GM12878 (cell line): Measurements from ENCODE around the gene MORC3. TPM values are rescaled to one million over a fixed set of nuclear protein-coding genes. Genes with fewer than 3 reads are reported as not detected.

ENCODE experiments used
- ATF3 ChIP-seq: IDR thresholded peaks from 2 replicates; pipeline ENCODE4 v1.6.1; 2011; ENCODE audit warnings: low read depth, mild to moderate bottlenecking, low read length, moderate library complexity, borderline replicate concordance; ENCODE audit errors: extremely low read depth
- CBFB ChIP-seq: IDR thresholded peaks from 2 replicates; pipeline ENCODE4 v1.6.1; 2016; ENCODE audit warnings: antibody characterized with exemption, low read depth
- E4F1 ChIP-seq: fragments of 450-650 bp; IDR thresholded peaks from 2 replicates; pipeline ENCODE4 v1.6.1; 2018; ENCODE audit warnings: borderline replicate concordance, mild to moderate bottlenecking; ENCODE audit not compliant: partially characterized antibody
- ESRRA ChIP-seq: IDR thresholded peaks from 2 replicates; pipeline ENCODE4 v1.6.1; 2012; ENCODE audit warnings: mild to moderate bottlenecking, low read length, improper control_type of control experiment
- GABPA ChIP-seq: IDR thresholded peaks from 2 replicates; pipeline ENCODE4 v1.6.1; 2014; ENCODE audit warnings: antibody characterized with exemption, low read depth, mild to moderate bottlenecking, inconsistent platforms
- KDM1A ChIP-seq: fragments of 200-600 bp; sonication (generic); IDR thresholded peaks from 2 replicates; pipeline ENCODE4 v1.6.1; 2016; ENCODE audit warnings: borderline replicate concordance
- MYB ChIP-seq: fragments of 150-350 bp; IDR thresholded peaks from 2 replicates; pipeline ENCODE4 v1.6.1; 2014; ENCODE audit warnings: mild to moderate bottlenecking, low read depth, low read length, borderline replicate concordance
- NFXL1 ChIP-seq: fragments of 450-650 bp; IDR thresholded peaks from 2 replicates; pipeline ENCODE4 v1.6.1; 2017; ENCODE audit warnings: antibody characterized with exemption, mild to moderate bottlenecking, borderline replicate concordance
- NKRF ChIP-seq: fragments of 450-650 bp; conservative IDR thresholded peaks from 2 replicates; pipeline ENCODE4 v1.6.1; 2017; ENCODE audit warnings: mild to moderate bottlenecking, moderate library complexity
- NR2F1 ChIP-seq: fragments of 450-650 bp; conservative IDR thresholded peaks from 2 replicates; pipeline ENCODE4 v1.6.1; 2017; ENCODE audit warnings: mild to moderate bottlenecking
- SKIL ChIP-seq: fragments of 450-650 bp; IDR thresholded peaks from 2 replicates; pipeline ENCODE4 v1.6.1; 2017; ENCODE audit warnings: mild to moderate bottlenecking, low read depth, inconsistent platforms; ENCODE audit not compliant: poor library complexity, severe bottlenecking
- SMAD5 ChIP-seq: IDR thresholded peaks from 2 replicates; pipeline ENCODE4 v1.6.1; 2016; ENCODE audit warnings: antibody characterized with exemption, low read depth
- SREBF1 ChIP-seq: IDR thresholded peaks from 2 replicates; pipeline ENCODE4 v1.6.1; 2012; ENCODE audit warnings: mild to moderate bottlenecking, low read length
- SRF ChIP-seq, 2 experiments: IDR thresholded peaks; 2 replicates each; pipeline ENCODE4 v1.6.1; 2011; ENCODE audit warnings: low read depth in 2 of 2, low read length in 2 of 2, mild to moderate bottlenecking in 1 of 2, moderate library complexity in 1 of 2
- YY1 ChIP-seq: IDR thresholded peaks from 2 replicates; pipeline ENCODE4 v1.6.1; 2011; ENCODE audit warnings: low read depth, mild to moderate bottlenecking, low read length
- ZBTB4 ChIP-seq: fragments of 450-650 bp; formaldehyde crosslinking; IDR thresholded peaks from 2 replicates; pipeline ENCODE4 v1.4.0; 2022; ENCODE audit warnings: mild to moderate bottlenecking, moderate library complexity
- polyA plus RNA-seq, 11 experiments: library from polyadenylated mRNA; depleted of rRNA in 4 of 11; unstranded in 6 of 11; stranded (reverse) in 5 of 11; fragments of >200 nt; fragmentation: Nextera tagmentation in 4 of 11; fragmentation: Illumina TruSeq in 1 of 11; extraction: Ambion mirVana in 4 of 11; extraction: Trizol in 1 of 11; gene quantifications; 1 replicate in 1 of 11; 2 replicates in 10 of 11; pipeline versions ENCODE4 v1.2.1 to v1.2.3, GENCODE V29; 2011 to 2016; ENCODE audit warnings: inconsistent platforms in 2 of 11, missing spikeins in 2 of 11, low read depth in 1 of 11
- total RNA-seq, 4 experiments: library from RNA; depleted of rRNA in 3 of 4; stranded (reverse); fragments of >200 nt in 3 of 4; fragmentation: Illumina TruSeq in 1 of 4; extraction: Trizol in 1 of 4; gene quantifications; 2 replicates each; pipeline versions ENCODE4 v1.2.1 to v1.2.3, GENCODE V29; 2013 to 2021

MORC3 gene
- total and polyA plus RNA-seq, 10 of the 15 experiments (the other 5 are each of a cell fraction or from before 2014, with no cell fraction given) = 5.5 to 29.9 (median 16.3) TPM

GRCh38 chr21:36320421-36321324, 676 bp downstream of the MORC3 start (continued):
- TF ChIP-seq SRF (IDR thresholded peaks at IDR 0.05; ENCODE audit: low read depth in 2 of 2, low read length in 2 of 2) (no peak), ATF3 (no peak), NKRF (peak; percentile 67), MYB (no peak), ESRRA (no peak), GABPA (no peak), YY1 (no peak), NR2F1 (0 out of 2 replicates have a peak, but pooled peaks have one; percentile 48), KDM1A (no peak), SKIL (no peak), CBFB (no peak), NFXL1 (no peak), SREBF1 (no peak), SMAD5 (peak; percentile 29; the same call in 1 of the 2 replicates), E4F1 (no peak), ZBTB4 (CRISPR knock-in tag) (no peak)
